ENCODE results near the gene PHRF1. TPM values are rescaled to one million over a fixed set of nuclear protein-coding genes. Genes with fewer than 3 reads are reported as not detected.

The PHRF1 gene
- polyA plus RNA-seq, 6 donors from 2014 or later: 2.3 to 16.4 (median 5.2) TPM

DNA sequence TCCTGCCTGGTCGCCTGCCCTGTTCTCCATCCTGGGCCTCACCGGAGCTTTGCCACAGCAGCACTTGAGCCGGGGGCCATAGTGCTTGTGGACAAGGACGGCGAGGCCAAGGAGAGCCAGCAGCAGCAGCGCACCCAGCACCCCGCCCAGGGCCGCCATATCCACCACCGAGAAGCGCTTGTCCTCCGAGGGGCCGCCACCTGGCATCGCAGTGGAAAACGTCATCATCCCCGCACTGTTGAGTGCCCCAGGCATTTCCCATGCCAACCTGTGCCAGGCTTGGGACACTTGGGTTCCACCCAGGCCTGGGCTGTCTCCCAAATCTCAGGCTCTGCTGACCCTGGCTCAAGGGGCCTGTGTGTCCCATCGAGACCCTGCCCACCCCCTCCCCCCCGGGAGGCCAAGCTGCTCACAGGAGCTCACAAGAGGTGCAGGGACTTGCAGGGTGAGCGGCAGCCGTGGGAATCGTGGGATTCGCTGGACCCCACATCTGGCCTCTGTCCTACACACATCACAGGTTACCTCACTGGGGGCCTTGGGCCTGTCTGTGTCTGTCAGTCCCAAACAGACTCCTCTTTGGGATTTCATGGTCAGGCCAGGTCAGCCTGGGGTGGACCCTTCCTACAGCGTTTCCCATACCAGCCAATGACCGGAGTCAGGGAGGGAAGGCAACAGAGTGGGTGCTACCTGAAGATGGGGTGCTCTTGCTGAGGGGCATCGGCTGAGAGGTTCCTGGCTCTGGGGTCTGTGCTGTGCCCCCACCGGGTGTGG, 41.8 kb downstream of the PHRF1 start:
- ATAC-seq (ENCODE audit: low read depth in 2 of 2) (no peak), DNase-seq (no peak)
- peak overlapping the region in 2 of 6 donors; percentile 74 to 81 for H3K27ac Mint-ChIP-seq
- H3K9me3 Mint-ChIP-seq: no peaks in the 10 kb centered on the region
- H3K4me1 Mint-ChIP-seq: peaks cover 11 to 23% (median 13%) of the 10 kb centered on the region in 3 donors
- no peaks in the 10 kb centered on the region for H3K36me3 Mint-ChIP-seq
- H3K27me3 Mint-ChIP-seq: peaks cover 0 to 2% (median 1%) of the 10 kb centered on the region in 3 donors
- H3K4me3 Mint-ChIP-seq: peak overlapping the region in 3 of 8 donors; percentile 16 to 38 (median 19)

DNA sequence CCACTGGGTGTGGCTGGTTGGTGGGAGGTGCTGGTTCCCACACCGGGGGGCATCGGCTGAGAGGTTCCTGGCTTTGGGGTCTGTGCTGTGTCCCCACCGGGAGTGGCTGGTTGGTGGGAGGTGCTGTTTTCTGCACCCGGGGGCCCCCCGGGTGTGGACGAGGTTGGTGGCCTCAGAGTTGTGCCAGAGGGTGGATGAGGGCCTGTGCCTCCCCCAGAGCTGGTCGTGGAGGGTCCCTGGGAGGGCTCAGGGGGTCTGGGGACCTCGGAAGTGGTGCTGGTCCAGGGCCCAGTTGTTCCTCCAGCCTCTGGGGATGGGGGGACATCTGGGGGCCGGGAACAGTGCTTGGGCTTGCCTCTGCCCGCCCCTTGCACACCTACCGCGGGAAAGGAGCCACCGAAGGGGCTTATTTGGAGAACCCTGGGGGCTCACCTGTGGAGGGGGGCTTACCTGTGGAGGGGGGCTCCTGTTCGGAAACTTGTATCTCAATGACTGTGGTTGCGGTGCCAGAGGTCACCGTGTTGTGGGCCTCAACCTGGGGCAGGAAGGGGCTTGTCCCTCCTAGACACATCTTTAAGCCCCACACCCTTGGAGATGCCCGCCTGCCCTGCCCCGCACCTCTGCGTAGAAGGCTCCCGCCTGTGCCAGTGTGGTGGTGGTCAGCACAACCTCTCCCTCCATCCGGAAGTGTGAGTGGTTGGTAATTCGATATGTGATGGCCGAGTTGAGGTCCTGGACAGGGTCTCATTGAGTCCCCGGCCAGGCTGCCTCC, 42.8 kb downstream of the PHRF1 start:
- H3K27me3 Mint-ChIP-seq: peaks cover 0 to 8% (median 8%) of the 10 kb centered on the region in 3 donors
- H3K4me3 Mint-ChIP-seq: peak overlapping the region in 3 of 8 donors; percentile 15 to 73 (median 38)
- DNase-seq: no peak

DNA sequence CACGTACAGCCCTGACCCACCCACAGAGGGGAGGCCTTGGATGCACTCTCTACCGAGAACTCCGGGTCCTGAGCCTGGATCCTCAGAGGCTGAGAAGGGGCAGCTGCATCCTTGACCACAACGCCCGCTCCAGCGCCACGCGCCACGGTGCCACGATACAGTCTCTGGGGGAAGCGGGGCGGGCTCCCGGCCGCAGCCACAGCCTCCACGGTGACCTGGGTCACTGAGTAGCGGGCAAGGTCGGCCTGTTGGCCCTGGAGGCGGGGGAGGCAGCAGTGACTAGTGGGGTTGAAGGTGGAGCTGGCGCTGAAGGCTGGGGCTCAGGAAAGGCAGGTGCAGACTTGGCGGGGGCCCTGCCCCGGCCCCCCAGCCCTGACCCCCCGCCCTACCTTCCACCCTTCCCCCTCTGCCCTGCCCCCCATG, 43.4 kb downstream of the PHRF1 start:
- peaks cover 11 to 18% (median 13%) of the 10 kb centered on the region in 3 donors for H3K4me1 Mint-ChIP-seq
- H3K27ac Mint-ChIP-seq: peak overlapping the region in 1 of 6 donors; percentile 24
- no peaks in the 10 kb centered on the region for H3K36me3 Mint-ChIP-seq
- H3K27me3 Mint-ChIP-seq: peaks cover 0 to 12% (median 8%) of the 10 kb centered on the region in 3 donors
- H3K4me3 Mint-ChIP-seq: no peak overlapping the region
- no peaks in the 10 kb centered on the region for H3K9me3 Mint-ChIP-seq
- DNase-seq (no peak), ATAC-seq (ENCODE audit: low read depth in 2 of 2) (no peak)

More for the DNA sequence above, 42.8 kb downstream of the PHRF1 start:
- no peaks in the 10 kb centered on the region for H3K9me3 Mint-ChIP-seq
- H3K4me1 Mint-ChIP-seq: peaks cover 11 to 23% (median 13%) of the 10 kb centered on the region in 3 donors
- no peak for ATAC-seq (ENCODE audit: low read depth in 2 of 2)
- H3K36me3 Mint-ChIP-seq: no peaks in the 10 kb centered on the region
- H3K27ac Mint-ChIP-seq: peak overlapping the region in 2 of 6 donors; percentile 78 to 81

DNA sequence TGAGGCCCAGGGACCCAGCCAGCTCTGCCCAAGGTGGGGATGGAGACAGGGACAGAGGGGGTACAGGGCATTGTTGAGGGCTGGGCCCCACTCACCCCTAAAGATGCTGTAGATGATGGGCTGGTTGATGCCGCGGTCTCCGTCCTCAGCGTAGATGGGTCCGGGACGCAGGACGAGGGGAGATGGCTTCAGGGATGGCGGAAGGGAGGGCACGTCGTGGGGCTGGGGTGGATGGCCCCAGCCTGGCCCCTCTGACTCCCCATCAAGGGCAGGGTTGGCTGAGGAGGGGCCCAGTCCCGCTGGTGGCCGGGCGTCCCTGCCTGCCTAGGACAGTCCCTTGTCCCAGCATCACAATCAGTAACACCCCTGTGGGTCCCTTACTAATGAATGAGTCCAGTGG, 43.9 kb downstream of the PHRF1 start:
- DNase-seq: no peak
- no peak overlapping the region for H3K4me3 Mint-ChIP-seq
- peaks cover 11 to 16% (median 13%) of the 10 kb centered on the region in 3 donors for H3K4me1 Mint-ChIP-seq
- no peak for ATAC-seq (ENCODE audit: low read depth in 2 of 2)
- peaks cover 0 to 18% (median 8%) of the 10 kb centered on the region in 3 donors for H3K27me3 Mint-ChIP-seq
- H3K36me3 Mint-ChIP-seq: no peaks in the 10 kb centered on the region
- no peak overlapping the region for H3K27ac Mint-ChIP-seq
- H3K9me3 Mint-ChIP-seq: no peaks in the 10 kb centered on the region

DNA sequence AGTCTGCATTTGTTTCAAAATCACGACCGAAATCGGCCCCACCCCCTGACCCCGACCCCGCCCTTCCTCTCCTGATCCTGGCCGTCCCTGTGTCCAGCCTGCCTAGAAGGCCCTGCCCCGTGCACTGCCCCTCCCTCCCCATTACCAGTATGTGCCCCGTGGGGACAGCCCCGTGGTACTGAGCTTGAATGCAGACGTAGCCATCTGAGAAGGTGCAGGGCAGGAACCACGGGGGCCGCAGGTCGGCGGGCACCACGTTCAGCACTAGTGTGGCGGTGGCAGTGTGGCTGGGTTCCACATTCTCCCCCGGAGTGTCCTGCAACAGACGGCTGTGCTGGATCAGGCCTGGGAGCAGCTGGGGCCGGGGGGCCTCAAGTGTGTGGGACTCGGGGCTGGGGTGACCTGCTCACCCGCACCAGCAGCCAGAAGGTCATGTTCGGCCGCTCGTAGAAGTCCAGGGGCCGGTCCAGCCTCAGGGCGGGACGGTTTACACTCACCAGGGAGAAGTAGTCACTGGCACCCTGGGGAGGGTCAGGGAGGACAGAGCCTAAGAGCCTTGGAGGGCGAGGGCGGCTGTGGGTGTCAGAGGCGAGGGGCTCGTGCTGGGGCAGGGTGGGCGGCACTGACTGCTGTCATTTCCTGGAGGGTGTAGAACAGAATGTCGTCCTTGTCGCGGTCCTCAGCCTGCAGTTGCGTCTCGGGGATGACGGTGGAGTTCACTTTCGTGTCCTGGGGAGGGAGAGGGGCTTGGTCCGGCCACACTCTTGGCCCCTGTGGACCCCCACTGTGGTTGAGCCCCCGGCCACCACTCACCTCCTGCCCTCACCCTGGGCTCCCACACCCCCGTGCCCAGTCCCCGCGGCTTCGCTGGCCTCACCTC, 44.9 kb downstream of the PHRF1 start:
- no peak for DNase-seq
- peak overlapping the region in 1 of 6 donors; percentile 53 for H3K27ac Mint-ChIP-seq

DNA sequence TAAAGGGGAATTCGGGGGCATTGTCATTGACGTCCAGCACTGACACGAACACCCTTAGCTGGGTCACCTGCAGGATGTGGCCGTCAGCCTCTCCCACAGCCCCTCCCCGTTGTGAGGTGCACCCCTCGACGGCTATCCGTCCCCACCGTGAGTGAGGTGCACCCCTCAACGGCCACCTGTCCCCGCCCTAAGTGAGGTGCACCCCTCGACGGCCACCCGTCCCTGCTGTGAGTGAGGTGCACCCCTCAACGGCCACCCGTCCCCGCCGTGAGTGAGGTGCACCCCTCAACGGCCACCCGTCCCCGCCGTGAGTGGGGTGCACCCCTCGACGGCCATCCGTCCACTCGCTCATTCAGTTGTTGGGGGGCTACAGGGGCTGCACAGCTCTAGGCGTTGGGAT, 45.6 kb downstream of the PHRF1 start:
- H3K4me1 Mint-ChIP-seq: peaks cover 2 to 6% (median 5%) of the 10 kb centered on the region in 3 donors
- H3K27me3 Mint-ChIP-seq: peaks cover 0 to 29% (median 8%) of the 10 kb centered on the region in 3 donors
- H3K4me3 Mint-ChIP-seq: peak overlapping the region in 1 of 8 donors; percentile 34
- H3K27ac Mint-ChIP-seq: peak overlapping the region in 1 of 6 donors; percentile 53
- ATAC-seq (ENCODE audit: low read depth in 2 of 2): no peak
- no peak for DNase-seq
- no peaks in the 10 kb centered on the region for H3K9me3 Mint-ChIP-seq
- no peaks in the 10 kb centered on the region for H3K36me3 Mint-ChIP-seq

More for the DNA sequence above, 44.9 kb downstream of the PHRF1 start:
- H3K27me3 Mint-ChIP-seq: peaks cover 0 to 24% (median 8%) of the 10 kb centered on the region in 3 donors
- no peak for ATAC-seq (ENCODE audit: low read depth in 2 of 2)
- H3K36me3 Mint-ChIP-seq: no peaks in the 10 kb centered on the region
- peak overlapping the region in 1 of 8 donors; percentile 34 for H3K4me3 Mint-ChIP-seq
- peaks cover 6 to 10% (median 9%) of the 10 kb centered on the region in 3 donors for H3K4me1 Mint-ChIP-seq
- H3K9me3 Mint-ChIP-seq: no peaks in the 10 kb centered on the region

DNA sequence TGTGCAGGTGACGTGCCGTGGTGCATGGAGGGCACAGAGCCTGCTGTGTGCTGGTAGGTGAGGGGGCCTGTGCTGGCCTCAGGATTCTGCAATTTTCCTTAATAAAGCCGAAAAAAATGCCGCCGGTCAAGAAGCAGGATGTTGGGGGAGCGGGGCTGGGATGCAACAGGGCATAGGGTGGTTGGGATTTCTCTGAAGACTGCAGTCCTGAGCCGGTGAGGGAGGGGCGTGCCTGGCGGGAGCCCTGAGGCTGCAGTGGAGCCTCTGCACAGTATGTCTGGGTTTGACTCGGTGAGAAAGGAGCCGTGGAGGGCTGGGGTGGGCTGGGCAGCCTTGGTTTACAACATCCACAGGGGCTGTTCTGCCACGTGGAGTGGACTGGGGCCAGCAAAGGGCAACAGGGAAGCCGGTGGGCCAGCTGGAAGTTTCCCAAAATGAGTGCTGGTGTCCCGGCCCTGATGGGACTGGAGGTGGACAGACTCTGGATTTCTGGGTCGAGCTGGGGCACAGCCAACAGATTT, 47.1 kb downstream of the PHRF1 start:
- Mint-ChIP-seq H3K4me1 (peaks cover 8 to 15% (median 11%) of the 10 kb centered on the region in 3 donors), H3K27me3 (peaks cover 7 to 39% (median 18%) of the 10 kb centered on the region in 3 donors), H3K9me3 (no peaks in the 10 kb centered on the region), H3K4me3 (no peak overlapping the region), H3K27ac (peak overlapping the region in 1 of 6 donors; percentile 76), H3K36me3 (no peaks in the 10 kb centered on the region)
- DNase-seq (no peak), ATAC-seq (ENCODE audit: low read depth in 2 of 2) (no peak)

DNA sequence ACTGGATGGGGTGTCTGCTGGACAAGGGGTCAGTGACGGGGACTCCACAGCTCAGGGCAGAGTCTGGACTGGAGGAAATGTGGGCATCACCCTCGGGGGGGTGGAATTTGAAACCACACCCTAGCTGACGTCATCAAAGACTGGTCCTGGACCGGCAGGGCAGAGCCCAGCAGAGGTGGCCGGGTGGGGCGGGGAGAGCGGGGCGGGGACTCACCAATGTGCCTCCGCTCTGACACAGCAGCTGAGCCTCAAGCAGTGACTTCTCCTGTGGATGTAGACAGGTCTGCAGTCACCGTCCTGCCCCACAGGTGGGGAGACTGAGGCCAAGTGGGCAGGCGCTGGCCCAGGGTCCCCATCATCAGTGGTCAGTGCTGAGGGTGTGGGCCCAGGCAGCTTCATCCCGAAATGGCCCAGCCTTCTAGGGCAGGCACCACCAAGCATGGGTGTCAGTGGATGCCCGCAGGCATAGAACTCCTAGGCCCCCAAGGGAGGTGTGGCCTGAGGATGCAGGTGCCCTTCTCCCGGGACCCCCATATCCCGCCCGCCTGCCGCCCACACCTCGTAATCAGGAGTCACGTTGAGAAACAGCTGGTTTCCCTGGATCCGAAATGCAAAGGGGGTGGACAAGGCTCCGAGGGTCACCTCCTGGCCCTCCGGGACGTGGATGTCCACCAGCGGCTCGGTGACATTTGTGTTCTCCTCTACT, 47.9 kb downstream of the PHRF1 start:
- H3K4me3 Mint-ChIP-seq: no peak overlapping the region
- ATAC-seq (ENCODE audit: low read depth in 2 of 2): no peak
- no peak for DNase-seq
- peaks cover 11 to 46% (median 26%) of the 10 kb centered on the region in 3 donors for H3K27me3 Mint-ChIP-seq
- no peak overlapping the region for H3K27ac Mint-ChIP-seq
- H3K36me3 Mint-ChIP-seq: no peaks in the 10 kb centered on the region
- H3K4me1 Mint-ChIP-seq: peaks cover 16 to 22% (median 19%) of the 10 kb centered on the region in 3 donors
- no peaks in the 10 kb centered on the region for H3K9me3 Mint-ChIP-seq

DNA sequence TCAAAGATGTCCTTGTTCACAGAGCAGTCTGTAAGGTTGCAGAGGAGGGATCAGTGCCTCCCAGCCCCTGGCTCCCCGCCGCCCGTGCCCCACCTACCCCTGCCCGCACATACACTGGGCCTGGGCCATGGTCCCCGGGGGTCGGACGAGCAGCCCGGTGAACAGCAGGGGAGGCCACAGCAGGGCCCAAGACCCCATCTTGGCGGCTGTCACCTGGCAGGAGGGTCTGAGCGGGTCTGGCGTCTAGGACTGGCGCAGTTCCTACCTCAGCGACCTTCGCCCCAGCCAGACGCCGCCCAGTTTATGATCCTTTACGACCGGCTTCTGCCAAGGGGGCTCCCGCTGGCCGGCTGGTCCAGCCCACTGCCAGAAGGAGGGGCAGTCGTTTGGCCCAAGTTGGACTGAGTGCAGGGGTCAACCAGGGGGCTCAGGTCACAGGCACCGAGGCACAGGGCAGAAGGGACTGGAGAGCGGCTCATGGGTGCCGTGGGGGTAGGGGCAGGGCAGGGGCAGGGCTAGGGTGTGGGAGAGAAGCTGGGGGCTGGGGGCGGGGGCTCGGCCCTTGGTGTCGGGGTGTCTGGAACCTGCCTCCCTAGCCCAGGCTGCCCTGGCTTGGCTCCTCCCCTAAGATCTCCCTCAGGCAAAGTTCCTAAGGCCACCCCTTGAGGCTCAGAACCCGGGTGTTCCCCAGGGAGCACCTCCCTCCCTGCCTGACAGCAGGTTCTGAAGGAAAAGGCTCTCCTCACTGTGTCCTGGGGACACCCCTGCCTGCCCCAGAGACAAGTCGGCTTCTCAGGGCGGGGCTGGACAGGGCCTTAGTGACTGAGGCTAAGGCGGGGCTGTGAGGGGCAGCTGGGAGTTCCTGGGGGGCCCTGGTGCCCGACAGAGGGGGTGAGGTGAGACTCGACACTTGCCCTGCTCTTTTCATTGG, 48.7 kb downstream of the PHRF1 start, which contains the start of gene CDHR5:
Gene CDHR5 (minus strand): TSS at position 251 of the 931 bp plus-strand sequence. CDS start 53 bp downstream, at position 198.
- H3K4me3 Mint-ChIP-seq: no peak within 1 kb of the TSS
- no peaks in the 10 kb centered on the region for H3K9me3 Mint-ChIP-seq
- no peak within 1 kb of the TSS for H3K27ac Mint-ChIP-seq
- H3K36me3 Mint-ChIP-seq: no peaks in the 10 kb centered on the region
- DNase-seq: no peak
- no peak for ATAC-seq (ENCODE audit: low read depth in 2 of 2)
- peaks cover 16 to 47% (median 27%) of the 10 kb centered on the region in 3 donors for H3K27me3 Mint-ChIP-seq
- peaks cover 20 to 28% (median 23%) of the 10 kb centered on the region in 3 donors for H3K4me1 Mint-ChIP-seq

DNA sequence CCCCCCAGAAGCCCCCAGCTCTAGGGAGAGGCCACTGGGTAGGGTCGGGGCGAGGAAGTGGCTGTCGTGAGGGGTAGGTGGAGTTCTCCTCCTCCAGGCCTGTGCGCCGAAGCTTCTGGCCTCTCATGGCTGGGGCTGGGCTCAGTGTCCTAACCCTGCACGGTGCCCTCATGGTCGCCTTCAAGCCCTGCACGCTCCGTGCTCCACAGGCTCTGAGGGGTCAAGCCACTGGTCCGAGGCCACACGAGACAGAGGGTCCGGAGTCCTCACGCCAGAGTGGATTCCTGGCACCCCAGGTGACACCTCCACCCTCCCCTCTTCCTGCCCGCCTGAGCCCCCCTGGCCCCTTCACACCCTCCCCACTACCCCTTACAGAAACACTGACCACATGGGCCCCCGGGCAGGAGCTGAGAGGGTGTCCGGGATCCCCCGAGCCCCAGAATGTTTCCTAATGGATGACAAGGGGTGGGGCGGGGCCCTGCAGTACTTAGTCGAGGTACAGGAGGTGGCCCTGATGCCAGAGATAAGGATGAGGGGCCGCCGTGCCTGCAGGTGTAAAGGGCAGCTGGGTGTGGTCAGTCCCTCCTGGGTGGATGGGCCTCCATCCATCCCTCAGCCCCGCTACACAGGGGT, 49.5 kb downstream of the PHRF1 start:
- H3K27ac Mint-ChIP-seq: peak overlapping the region in 1 of 6 donors; percentile 18
- no peak for DNase-seq
- peaks cover 16 to 47% (median 27%) of the 10 kb centered on the region in 3 donors for H3K27me3 Mint-ChIP-seq

More for the DNA sequence above, 49.5 kb downstream of the PHRF1 start:
- Mint-ChIP-seq H3K4me1 (peaks cover 20 to 28% (median 23%) of the 10 kb centered on the region in 3 donors), H3K4me3 (no peak overlapping the region), H3K9me3 (no peaks in the 10 kb centered on the region), H3K36me3 (no peaks in the 10 kb centered on the region)
- no peak for ATAC-seq (ENCODE audit: low read depth in 2 of 2)
